M059J (cell line): Measurements from ENCODE around the gene RBMS3. TPM values are rescaled to one million over a fixed set of nuclear protein-coding genes. Genes with fewer than 3 reads are reported as not detected.
"Not testable (repeated sequence)": the region's sequence is repeated elsewhere in the genome, so short reads cannot be mapped to it uniquely, and the experiment has no call there.

ENCODE experiments used
- DNase-seq: peaks from one replicate; pipeline ENCODE4 v3.0.0-alpha.2; 2012; ENCODE audit warnings: low read depth
- total RNA-seq: library from RNA; depleted of rRNA; stranded (reverse); fragments of >200 nt; shearing (Covaris generic); gene quantifications from 2 replicates; pipeline ENCODE4 v1.2.3, GENCODE V29; 2014

RBMS3 gene
- total RNA-seq, 1 experiment from 2014 or later, result 7.9 TPM

- DNase-seq, result no peak
These were observed 148.3 kb downstream of the RBMS3 start for GRCh38 chr3:29429055-29429679.

GRCh38 chr3:29430558-29430971, 149.7 kb downstream of the RBMS3 start:
- peak; percentile 74 for DNase-seq

- no peak for DNase-seq
These were observed 155.9 kb downstream of the RBMS3 start for GRCh38 chr3:29436612-29437323.

GRCh38 chr3:29438580-29438979, 157.7 kb downstream of the RBMS3 start:
- no peak for DNase-seq

- no peak for DNase-seq
These were observed 159.8 kb downstream of the RBMS3 start for GRCh38 chr3:29440413-29441305.

- no peak for DNase-seq
These were observed 160.6 kb downstream of the RBMS3 start for GRCh38 chr3:29441422-29441821.

GRCh38 chr3:29447946-29448627, 167.2 kb downstream of the RBMS3 start:
- DNase-seq, result no peak

- no peak for DNase-seq
These were observed 171.0 kb downstream of the RBMS3 start for GRCh38 chr3:29451920-29452319.

GRCh38 chr3:29452934-29453283, 172.0 kb downstream of the RBMS3 start:
- DNase-seq, result no peak

GRCh38 chr3:29453284-29454001, 172.6 kb downstream of the RBMS3 start:
- peak; percentile 46 for DNase-seq

GRCh38 chr3:29454161-29454611, 173.3 kb downstream of the RBMS3 start:
- DNase-seq, result no peak

GRCh38 chr3:29456901-29457300, 176.0 kb downstream of the RBMS3 start:
- no peak for DNase-seq

- DNase-seq, result no peak
These were observed 182.4 kb downstream of the RBMS3 start for GRCh38 chr3:29463304-29463703.

- no peak for DNase-seq
These were observed 185.0 kb downstream of the RBMS3 start for GRCh38 chr3:29465836-29466235.

GRCh38 chr3:29466442-29466841, 185.6 kb downstream of the RBMS3 start:
- DNase-seq, result no peak

- no peak for DNase-seq
These were observed 187.3 kb downstream of the RBMS3 start for GRCh38 chr3:29468187-29468586.

GRCh38 chr3:29473481-29474170, 192.8 kb downstream of the RBMS3 start:
- not testable (repeated sequence) for DNase-seq

- no peak for DNase-seq
These were observed 194.5 kb downstream of the RBMS3 start for GRCh38 chr3:29475305-29475840.

GRCh38 chr3:29475854-29476253, 195.0 kb downstream of the RBMS3 start:
- DNase-seq, result no peak

GRCh38 chr3:29478611-29479010, 197.7 kb downstream of the RBMS3 start:
- no peak for DNase-seq
